Regular cardiac myocyte (primary cell): Measurements from ENCODE around the gene DNAJC25. TPM values are rescaled to one million over a fixed set of nuclear protein-coding genes. Genes with fewer than 3 reads are reported as not detected.

Source experiments
- total RNA-seq: library from RNA; depleted of rRNA; stranded (reverse); fragments of >200 nt; gene quantifications from 2 replicates; pipeline ENCODE4 v1.2.3, GENCODE V29; 2014

The DNAJC25 gene
- 11.3 and 13.0 TPM in 2 replicates for total RNA-seq

DNA sequence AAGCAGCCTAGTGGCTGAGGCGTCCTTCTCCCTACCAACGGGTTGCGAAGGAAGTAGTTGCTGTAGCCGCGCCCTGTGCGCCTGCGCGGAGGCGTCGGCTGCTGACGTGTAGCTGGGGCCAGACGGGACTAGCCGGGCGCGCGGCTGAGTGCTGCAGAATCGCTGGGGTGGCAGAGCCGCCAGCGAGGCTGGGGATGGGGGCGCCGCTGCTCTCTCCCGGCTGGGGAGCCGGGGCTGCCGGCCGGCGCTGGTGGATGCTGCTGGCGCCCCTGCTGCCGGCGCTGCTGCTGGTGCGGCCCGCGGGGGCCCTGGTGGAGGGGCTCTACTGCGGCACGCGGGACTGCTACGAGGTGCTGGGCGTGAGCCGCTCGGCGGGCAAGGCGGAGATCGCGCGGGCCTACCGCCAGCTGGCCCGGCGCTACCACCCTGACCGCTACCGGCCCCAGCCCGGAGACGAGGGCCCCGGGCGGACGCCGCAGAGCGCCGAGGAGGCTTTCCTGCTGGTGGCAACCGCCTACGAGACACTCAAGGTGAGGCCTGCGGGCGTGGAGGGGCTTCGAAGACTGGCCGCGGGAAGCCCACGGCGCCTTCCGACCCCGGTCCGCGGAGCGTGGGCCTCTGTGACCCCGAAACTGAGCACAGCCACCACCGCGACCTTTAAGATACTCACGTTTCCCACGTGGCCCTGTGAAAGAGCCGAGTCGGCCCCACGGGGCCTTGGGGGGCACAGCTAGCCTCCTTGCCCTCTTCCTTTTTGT lies at the start of gene DNAJC25:
TSS of gene DNAJC25 (plus strand) at position 121 of the 758 bp plus-strand sequence. CDS start at position 195, 74 bp downstream.

DNA sequence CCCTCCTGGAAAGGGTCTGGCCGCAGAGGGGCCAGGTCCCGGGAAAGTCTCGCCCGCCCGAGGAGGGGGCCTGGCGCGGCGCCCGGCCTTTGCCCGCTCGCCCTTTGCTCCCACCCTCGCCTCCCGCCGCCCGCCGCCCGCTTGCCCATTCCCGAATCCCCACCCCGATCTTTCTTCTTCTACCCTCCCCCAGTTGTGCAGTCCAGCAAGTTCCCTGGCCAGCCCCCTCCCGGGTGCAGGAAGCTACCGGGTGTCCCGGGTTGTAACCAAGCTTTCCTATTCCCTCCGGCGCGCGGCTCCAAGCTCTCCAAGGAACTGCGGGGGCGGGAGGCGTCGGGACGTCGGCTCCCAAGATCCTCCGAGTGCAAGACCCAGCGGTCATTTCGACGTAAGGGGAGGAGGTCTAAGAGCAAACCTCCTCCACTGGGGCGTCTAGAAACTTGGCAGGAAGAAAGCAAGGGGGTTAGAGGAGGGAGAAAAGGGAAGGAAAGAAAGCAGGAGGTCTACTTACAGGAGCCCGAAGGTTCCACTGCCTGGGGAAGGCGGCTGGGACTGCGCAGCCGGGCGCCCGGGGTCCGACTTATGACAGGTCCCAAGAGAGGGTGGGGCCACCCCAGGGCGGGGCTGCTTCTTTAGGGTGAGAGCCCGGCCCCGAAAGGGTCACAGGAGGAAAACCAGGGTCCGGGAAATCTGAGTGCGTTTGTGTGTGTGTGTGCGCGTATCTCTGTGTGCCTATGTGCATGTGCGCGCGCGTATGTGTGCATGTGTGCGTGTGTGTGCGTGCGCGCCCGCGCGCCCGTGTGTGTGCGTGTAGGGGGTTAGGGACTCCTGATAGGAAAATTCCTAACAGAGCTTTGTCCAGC lies 31.8 kb upstream of the DNAJC25 start, which contains the start of gene PTGR1:
TSS of gene PTGR1 (minus strand) at position 556 of the 863 bp plus-strand sequence. CDS start 2,225 bp downstream, outside the sequence.

GRCh38 chr9:111661150-111661801 lies 30.1 kb downstream of the DNAJC25 start, which contains the start of gene GNG10:
Gene GNG10 (plus strand): TSS chr9:111661605. CDS start chr9:111661635, 30 bp downstream.

Other genes starting within 250 kb of the DNAJC25 start
- gene ECPAS, start 147.0 kb upstream of the DNAJC25 start, total RNA-seq = 76.1 and 80.3 TPM in 2 replicates
- gene ZNF483, start 106.2 kb upstream of the DNAJC25 start, total RNA-seq = 1.2 and 2.0 TPM in 2 replicates
- 63.8 and 80.9 TPM in 2 replicates for gene PTGR1, start 31.7 kb upstream of the DNAJC25 start, total RNA-seq
- gene GNG10, start 30.3 kb downstream of the DNAJC25 start, total RNA-seq = 94.9 and 102 TPM in 2 replicates
- under 0.01 TPM in 2 replicates for gene SHOC1, start 163.6 kb downstream of the DNAJC25 start, total RNA-seq